ENCODE measurements around the gene FBXO41.

GRCh38 chr2:73255907-73256617 is 28.2 kb downstream of the FBXO41 start:
- TF ChIP-seq CTCF (IDR thresholded peaks at IDR 0.05) (no peak), SIN3A (IDR thresholded peaks at IDR 0.05; ENCODE audit: borderline replicate concordance, insufficient read depth, low read depth, low read length) (no peak), POLR2AphosphoS5 (IDR thresholded peaks at IDR 0.05; ENCODE audit: low read depth, low read length) (no peak), REST (IDR thresholded peaks at IDR 0.05; ENCODE audit: insufficient read depth in 1 of 2, low read depth in 2 of 2, low read length in 1 of 2) (no peak)
